Measurements from ENCODE around the gene CPD.
"Not testable (repeated sequence)": the region's sequence is repeated elsewhere in the genome, so short reads cannot be mapped to it uniquely, and the experiment has no call there.

Gene CPD

DNA sequence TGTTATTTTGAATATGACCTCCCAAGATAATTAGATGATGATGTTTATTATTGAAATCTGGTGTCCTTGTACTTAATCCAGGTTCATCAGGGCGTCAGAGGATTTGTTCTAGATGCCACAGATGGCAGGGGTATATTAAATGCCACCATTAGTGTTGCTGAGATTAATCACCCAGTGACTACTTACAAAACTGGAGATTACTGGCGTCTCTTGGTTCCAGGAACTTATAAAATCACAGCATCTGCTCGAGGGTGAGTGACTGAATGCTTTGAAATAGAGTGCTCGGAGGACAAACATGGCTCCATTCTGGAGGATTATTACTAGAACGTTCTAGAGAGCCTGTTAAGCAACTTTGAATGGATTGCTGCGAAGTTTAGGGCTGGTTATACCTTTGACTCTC, 65.0 kb downstream of the CPD start:
- no peak for DNase-seq

- not testable (repeated sequence) for DNase-seq
Measured at GRCh38 chr17:30446640-30447039, 67.9 kb downstream of the CPD start.

DNA sequence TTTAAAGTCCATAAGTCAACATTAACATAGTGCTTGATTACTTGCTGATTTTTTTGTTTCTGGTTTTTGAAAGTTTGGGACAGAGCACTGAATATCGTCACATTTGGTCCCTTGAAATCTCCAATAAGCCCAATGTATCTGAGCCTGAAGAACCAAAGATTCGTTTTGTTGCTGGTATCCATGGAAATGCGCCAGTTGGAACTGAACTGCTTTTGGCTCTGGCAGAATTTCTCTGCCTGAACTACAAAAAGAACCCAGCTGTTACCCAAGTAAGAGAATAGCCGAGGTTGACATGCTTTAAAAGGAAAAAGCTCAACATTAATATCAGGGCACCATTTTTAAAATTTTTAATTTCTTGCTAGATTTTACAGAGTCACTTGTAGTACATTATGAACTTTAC, 70.8 kb downstream of the CPD start:
- no peak for DNase-seq

DNA sequence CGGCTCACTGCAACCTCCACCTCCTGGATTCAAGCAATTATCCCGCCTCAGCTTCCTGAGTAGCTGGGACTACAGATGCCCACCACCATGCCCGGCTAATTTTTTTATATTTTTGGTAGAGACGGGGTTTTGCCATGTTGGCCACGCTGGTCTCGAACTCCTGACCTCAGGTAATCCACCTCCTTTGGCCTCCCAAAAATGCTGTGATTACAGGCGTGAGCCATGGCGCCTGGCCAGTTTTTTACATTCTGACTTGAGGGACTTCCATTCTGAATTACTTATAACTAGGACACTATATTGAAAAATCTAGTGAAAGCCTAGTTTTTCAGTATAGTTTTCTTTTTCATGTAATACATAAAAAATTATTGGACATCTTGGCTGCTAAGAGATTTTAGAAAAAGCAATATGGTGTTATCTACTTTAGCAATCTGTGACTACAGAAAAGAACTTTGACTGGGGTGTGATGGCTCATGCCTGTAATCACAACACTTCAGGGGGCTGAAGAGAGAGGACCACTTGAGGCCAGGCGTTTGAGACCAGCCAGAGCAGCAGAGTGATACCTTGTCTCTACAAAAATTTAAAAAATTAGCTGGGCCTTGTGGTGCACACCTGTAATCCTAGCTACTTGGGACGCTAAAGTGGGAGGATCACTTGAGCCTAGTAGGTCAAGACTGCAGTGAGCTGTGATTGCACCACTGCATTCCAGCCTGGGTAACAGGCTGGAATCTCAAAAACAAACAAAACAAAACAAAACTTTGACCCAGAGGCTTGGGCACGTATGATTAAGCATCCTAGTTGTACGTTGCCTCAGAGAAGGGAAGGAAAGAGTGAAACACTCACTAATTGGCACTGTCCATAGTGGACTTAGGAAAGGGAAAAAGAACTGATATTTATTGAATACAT, 71.6 kb downstream of the CPD start:
- no peak for DNase-seq

GRCh38 chr17:30454635-30455034, 75.9 kb downstream of the CPD start:
- DNase-seq, result no peak

DNA sequence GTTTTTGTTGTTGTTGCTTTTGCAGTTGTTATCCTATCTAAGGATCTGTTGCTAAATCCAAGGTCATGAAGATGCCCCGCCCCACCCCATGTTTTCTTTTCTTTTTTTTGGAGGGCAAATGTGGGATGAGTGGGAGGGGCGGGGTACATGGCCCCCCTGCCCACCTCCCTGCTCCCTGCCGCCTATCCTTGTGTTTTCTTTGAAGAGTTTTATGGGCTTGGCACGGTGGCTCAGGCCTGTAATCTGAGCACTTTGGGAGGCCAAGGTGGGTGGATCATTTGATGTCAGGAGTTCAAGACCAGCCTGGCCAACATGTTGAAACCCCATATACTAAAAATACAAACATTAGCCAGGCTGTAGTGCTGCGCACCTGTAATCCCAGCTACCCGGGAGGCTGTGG, 79.6 kb downstream of the CPD start:
- no peak for DNase-seq

GRCh38 chr17:30458797-30459413, 80.2 kb downstream of the CPD start:
- DNase-seq, result not testable (repeated sequence)

GRCh38 chr17:30468465-30468864, 89.7 kb downstream of the CPD start:
- DNase-seq, result no peak

DNA sequence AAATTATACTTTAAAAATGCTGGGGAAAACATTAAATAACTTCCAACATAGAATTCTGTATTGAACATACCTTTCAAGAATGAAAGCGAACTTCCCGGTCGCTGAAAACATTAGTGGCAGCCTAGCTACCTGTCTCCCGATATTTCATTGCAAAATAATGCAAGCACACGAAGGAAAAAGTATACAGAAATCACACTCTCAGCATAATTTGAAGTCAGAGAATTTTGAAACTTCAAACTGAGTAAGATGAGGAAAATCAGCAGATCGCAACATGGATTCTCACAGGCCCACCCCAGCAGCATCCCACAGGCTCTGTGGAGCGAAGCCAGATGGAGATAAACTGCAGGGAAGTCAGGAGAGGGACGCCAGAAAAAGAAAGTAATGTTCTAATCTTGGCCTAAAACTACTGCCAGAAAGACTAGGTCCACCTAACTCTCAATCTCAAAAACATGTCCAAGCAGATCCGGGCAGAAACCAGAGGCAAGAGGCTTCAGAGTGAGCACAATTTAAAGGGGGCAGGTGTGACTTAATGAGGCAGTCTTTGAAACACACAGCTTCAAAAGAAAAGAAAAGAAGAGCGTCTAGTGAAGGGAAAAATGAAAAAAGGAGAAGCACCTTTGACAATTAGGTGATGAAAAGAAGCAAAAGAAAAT, 93.6 kb downstream of the CPD start:
- DNase-seq, result no peak

GRCh38 chr17:30475206-30475605, 96.5 kb downstream of the CPD start:
- no peak for DNase-seq

- no peak for DNase-seq
Measured at GRCh38 chr17:30476726-30477082, 98.0 kb downstream of the CPD start.

DNA sequence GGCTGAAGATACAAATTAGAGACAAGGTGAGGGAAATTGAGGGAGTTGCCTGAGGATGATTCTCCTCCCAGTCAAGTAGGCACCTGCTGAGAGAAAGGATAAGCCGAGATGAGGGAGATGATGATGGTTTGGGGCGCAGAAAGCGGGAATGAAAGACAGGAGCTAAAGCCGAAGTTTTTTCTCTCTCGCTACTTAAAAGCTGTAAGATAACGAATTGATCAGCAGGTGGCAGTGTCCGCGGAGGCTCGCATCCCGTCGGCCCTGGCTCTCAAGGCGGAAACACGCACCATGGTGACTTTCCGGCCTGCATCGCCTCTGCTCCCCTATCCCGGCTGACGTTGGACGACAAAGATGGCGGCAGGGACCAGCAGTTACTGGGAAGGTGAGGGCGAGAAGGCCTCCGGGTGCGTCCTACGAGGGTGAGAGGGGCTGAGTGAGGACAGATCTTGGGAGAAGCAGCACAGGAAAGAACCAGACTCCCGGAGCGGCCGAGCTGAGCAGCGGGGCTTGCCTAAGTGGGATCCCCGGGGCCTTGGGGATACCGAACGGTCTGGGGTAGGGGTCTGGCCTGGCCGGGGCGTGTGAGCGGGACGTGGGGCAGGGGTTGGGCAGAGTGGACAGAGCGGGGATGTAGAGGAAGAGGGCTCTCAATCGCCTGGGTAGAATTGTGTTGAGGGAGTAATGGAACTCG, 98.5 kb downstream of the CPD start, which contains the start of gene GOSR1:
Gene GOSR1 (plus strand): TSS at position 326 of the 691 bp plus-strand sequence. CDS start 26 bp downstream, at position 352.
- DNase-seq, result peak; percentile 84

DNA sequence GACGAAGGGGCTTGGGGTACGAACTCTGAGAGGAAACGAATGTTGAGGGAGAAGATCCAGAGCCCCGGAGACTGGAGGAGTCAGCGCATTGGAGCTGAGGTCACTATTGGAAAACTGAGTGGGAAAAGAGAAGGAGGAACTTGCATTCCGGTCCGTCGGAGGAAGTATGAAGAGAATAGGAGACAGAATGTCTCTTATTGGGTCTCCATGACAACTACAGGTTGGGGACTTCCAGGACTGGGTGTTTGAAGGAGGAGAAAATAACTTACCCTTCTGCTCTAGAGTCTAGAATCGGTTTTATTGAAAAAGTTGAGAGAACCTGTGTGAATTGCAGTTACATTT, 99.0 kb downstream of the CPD start:
- DNase-seq, result no peak

DNA sequence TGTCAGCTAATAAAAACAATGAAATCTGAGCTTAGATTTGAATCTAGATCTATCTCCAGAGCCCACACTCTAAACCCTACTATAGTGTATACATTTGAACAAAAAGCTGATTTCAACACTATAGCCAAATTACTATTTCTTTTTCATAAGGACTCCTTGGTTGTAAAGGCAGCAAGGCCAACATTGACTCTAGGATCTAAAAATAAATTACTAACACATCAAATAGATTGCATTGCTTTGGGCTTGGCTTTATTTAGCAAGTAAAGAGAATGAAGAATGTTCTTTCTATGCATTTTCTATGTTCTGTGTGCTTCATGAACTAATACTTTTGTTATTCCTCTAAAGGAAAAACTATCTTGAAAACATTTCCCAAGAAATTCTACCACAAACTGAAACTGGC, 103.8 kb downstream of the CPD start:
- no peak for DNase-seq

- DNase-seq, result no peak
Measured at GRCh38 chr17:30483159-30483558, 104.4 kb downstream of the CPD start.

GRCh38 chr17:30493780-30494179, 115.1 kb downstream of the CPD start:
- no peak for DNase-seq

GRCh38 chr17:30495586-30495985, 116.9 kb downstream of the CPD start:
- no peak for DNase-seq

DNA sequence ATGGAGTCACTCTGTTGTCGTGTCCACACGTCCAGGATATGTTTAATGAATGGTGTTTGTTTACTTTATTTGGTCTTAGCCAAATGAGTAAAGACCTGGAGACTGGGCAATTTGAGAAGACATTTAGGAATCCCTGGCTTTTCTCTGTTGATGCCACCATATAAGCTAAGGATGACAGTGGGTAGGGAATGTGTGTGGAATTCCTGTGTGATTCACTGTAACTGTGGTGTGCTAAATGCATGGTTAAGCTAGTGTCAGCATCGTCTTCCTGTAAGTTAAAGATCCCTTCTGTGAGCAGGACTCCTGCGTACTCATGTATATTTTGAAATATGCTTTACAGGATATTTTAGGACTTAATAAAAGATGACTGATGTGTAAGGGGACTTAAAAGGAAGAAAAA, 124.8 kb downstream of the CPD start:
- no peak for DNase-seq

- DNase-seq, result no peak
Measured at GRCh38 chr17:30505868-30506417, 127.2 kb downstream of the CPD start.

GRCh38 chr17:30506481-30506880, 127.8 kb downstream of the CPD start:
- DNase-seq, result no peak

DNA sequence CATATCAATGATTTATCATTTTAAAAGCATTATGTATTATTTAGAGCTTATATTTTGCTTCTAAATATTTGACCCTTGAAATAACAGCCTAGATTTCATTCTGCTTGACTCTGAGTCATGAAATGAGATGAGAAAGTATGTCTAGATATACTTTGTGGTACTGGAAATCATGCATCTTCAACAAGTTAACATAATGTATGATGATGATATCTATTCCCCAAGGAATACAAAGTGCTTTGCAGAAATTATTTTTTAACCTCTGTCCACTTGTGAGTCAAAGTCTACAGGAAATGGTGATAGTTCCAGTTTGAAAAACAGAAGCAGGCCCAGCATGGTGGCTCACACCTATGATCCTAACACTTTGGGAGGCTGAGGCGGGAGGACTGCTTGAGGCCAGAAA, 134.6 kb downstream of the CPD start:
- DNase-seq, result no peak

GRCh38 chr17:30514895-30515596, 136.3 kb downstream of the CPD start:
- DNase-seq, result no peak
